Measurements from ENCODE around the gene INPP5A.

DNA sequence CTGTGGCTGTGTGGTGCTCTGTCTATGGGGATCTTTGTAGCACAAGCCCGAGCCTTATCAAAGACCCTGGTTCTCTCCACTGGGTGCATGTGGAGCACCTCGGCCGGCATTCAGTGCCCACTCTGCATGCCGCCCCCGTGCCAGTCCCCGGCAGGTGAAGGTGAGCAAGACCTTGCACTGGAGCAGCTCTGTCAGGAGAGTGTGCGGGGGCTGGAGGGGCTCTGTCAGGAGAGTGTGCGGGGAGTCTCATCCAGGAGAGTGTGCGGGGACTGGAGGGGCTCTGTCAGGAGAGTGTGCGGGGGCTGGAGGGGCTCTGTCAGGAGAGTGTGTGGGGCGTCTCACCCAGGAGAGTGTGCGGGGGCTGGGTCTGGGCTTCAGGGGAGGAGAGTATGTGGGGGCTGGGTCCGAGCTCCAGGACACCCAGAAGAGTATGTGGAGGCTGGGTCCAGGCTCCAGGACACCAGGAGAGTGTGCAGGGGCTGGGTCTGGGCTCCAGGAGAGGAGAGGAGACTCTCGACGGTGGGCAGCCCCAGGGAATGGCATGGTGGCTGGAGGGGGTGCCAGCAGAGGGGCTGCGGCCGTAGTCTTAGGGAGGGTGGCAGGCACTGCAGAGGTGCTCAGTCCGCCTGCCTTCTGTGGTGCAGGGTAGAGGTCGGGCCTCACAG lies 40.8 kb downstream of the INPP5A start:
- TF ChIP-seq, protein P1, sequence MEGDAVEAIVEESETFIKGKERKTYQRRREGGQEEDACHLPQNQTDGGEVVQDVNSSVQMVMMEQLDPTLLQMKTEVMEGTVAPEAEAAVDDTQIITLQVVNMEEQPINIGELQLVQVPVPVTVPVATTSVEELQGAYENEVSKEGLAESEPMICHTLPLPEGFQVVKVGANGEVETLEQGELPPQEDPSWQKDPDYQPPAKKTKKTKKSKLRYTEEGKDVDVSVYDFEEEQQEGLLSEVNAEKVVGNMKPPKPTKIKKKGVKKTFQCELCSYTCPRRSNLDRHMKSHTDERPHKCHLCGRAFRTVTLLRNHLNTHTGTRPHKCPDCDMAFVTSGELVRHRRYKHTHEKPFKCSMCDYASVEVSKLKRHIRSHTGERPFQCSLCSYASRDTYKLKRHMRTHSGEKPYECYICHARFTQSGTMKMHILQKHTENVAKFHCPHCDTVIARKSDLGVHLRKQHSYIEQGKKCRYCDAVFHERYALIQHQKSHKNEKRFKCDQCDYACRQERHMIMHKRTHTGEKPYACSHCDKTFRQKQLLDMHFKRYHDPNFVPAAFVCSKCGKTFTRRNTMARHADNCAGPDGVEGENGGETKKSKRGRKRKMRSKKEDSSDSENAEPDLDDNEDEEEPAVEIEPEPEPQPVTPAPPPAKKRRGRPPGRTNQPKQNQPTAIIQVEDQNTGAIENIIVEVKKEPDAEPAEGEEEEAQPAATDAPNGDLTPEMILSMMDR (IDR thresholded peaks at IDR 0.05; ENCODE audit: low read depth, low read length, poor library complexity, severe bottlenecking) = no peak
- TF ChIP-seq EZH2phosphoT487 (IDR thresholded peaks at IDR 0.05; ENCODE audit: borderline replicate concordance, low read length) = no peak

Measured in DOHH2 (cell line).